ENCODE results near the gene SCUBE1. TPM values are rescaled to one million over a fixed set of nuclear protein-coding genes. Genes with fewer than 3 reads are reported as not detected.
A peak's percentile ranks its signal among the peaks of the same experiment; 100 is the strongest.

The SCUBE1 gene
- total RNA-seq, 2 experiments from 2014 or later, result 0.07 TPM; not detected in 1

GRCh38 chr22:43154887-43155536 lies 188.2 kb downstream of the SCUBE1 start:
- no peaks in the 10 kb centered on the region for H3K27me3 Mint-ChIP-seq

GRCh38 chr22:43153899-43154298 lies 189.3 kb downstream of the SCUBE1 start:
- ChIA-PET POLR2A (interaction anchor here (0.7 kb wide), 1 partner anchor 419 kb away, joined by 3 read pairs; no protein-coding TSS in a partner anchor), CTCF (no interaction called here)
- intact Hi-C loops (cut with micrococcal nuclease), result no loop called here
- H3K4me1 Mint-ChIP-seq (ENCODE audit: low read depth), result peaks cover 21% of the 10 kb centered on the region
- H3K4me3 Mint-ChIP-seq, result no peak overlapping the region
- H3K27me3 Mint-ChIP-seq, result no peaks in the 10 kb centered on the region
- H3K36me3 Mint-ChIP-seq (ENCODE audit: low read depth), result no peaks in the 10 kb centered on the region
- DNase-seq (no peak), ATAC-seq (no peak)
- H3K27ac Mint-ChIP-seq, result no peak overlapping the region
- TF ChIP-seq CTCF (IDR thresholded peaks at IDR 0.05), result no peak
- H3K9me3 Mint-ChIP-seq, result no peaks in the 10 kb centered on the region

More at GRCh38 chr22:43154887-43155536, 188.2 kb downstream of the SCUBE1 start:
- Mint-ChIP-seq H3K27ac (no peak overlapping the region), H3K9me3 (no peaks in the 10 kb centered on the region), H3K4me1 (ENCODE audit: low read depth) (peaks cover 20% of the 10 kb centered on the region), H3K4me3 (no peak overlapping the region), H3K36me3 (ENCODE audit: low read depth) (no peaks in the 10 kb centered on the region)
- TF ChIP-seq CTCF (IDR thresholded peaks at IDR 0.05), result no peak
- DNase-seq (no peak), ATAC-seq (no peak)
- CTCF ChIA-PET, result no interaction called here
- intact Hi-C loops (cut with micrococcal nuclease), result no loop called here
- POLR2A ChIA-PET, result interaction anchor here (1.0 kb wide), 1 partner anchor 12 kb away, joined by 3 read pairs; the partner anchor contains the start of gene MCAT

- CTCF ChIA-PET, result no interaction called here
- Mint-ChIP-seq H3K9me3 (no peaks in the 10 kb centered on the region), H3K4me3 (peak overlapping the region; percentile 90), H3K27ac (peak overlapping the region; percentile 88), H3K4me1 (ENCODE audit: low read depth) (peaks cover 30% of the 10 kb centered on the region), H3K36me3 (ENCODE audit: low read depth) (no peaks in the 10 kb centered on the region), H3K27me3 (no peaks in the 10 kb centered on the region)
- TF ChIP-seq CTCF (IDR thresholded peaks at IDR 0.05), result no peak
- peak; percentile 85 for ATAC-seq
- POLR2A ChIA-PET, result interaction anchor here (1.0 to 1.3 kb wide), 2 partner anchors 10 to 28 kb away, joined by 3 to 4 read pairs; no protein-coding TSS in a partner anchor
- intact Hi-C loops (cut with micrococcal nuclease), result no loop called here
- DNase-seq, result peak; percentile 76
Observed at GRCh38 chr22:43152357-43153071, 190.7 kb downstream of the SCUBE1 start.

- Mint-ChIP-seq H3K4me1 (ENCODE audit: low read depth) (peaks cover 33% of the 10 kb centered on the region), H3K36me3 (ENCODE audit: low read depth) (no peaks in the 10 kb centered on the region), H3K4me3 (peak overlapping the region; percentile 90), H3K9me3 (no peaks in the 10 kb centered on the region), H3K27me3 (no peaks in the 10 kb centered on the region), H3K27ac (peak overlapping the region; percentile 52)
- intact Hi-C loops (cut with micrococcal nuclease), result no loop called here
- POLR2A ChIA-PET, result interaction anchor here (1.0 to 1.3 kb wide), 2 partner anchors 11 to 28 kb away, joined by 3 to 4 read pairs; no protein-coding TSS in a partner anchor
- CTCF ChIA-PET, result no interaction called here
- DNase-seq, result peak; percentile 24
- TF ChIP-seq CTCF (IDR thresholded peaks at IDR 0.05), result no peak
- peak; percentile 41 for ATAC-seq
Observed at GRCh38 chr22:43152003-43152356, 191.2 kb downstream of the SCUBE1 start.
